ENCODE results near the gene CLSTN2.

GRCh38 chr3:140199008-140199407, 264.0 kb downstream of the CLSTN2 start:
- TF ChIP-seq CTCF (IDR thresholded peaks at IDR 0.05; ENCODE audit: low read length) (no peak), EZH2phosphoT487 (IDR thresholded peaks at IDR 0.05; ENCODE audit: low read length) (no peak), EZH2 (optimal IDR thresholded peaks at IDR 0.05; ENCODE audit: low read depth, low read length) (no peak)

Data from MM.1S (cell line).